CD4-positive, alpha-beta memory T cell (primary cell): ENCODE results near the gene CTSD. TPM values are rescaled to one million over a fixed set of nuclear protein-coding genes. Genes with fewer than 3 reads are reported as not detected.
"Not testable (repeated sequence)": the region's sequence is repeated elsewhere in the genome, so short reads cannot be mapped to it uniquely, and the experiment has no call there.

Source experiments
- CTCF ChIA-PET: fragments of 350-600 bp; sonication (Branson Sonifier 250); formaldehyde crosslinking; loops from one replicate; lab custom pipeline; 2021; ENCODE audit warnings: inconsistent platforms; ENCODE audit not compliant: partially characterized antibody; lab: Charles Lee
- POLR2A ChIA-PET: fragments of 350-600 bp; sonication (Branson Sonifier 250); formaldehyde crosslinking; loops from one replicate; lab custom pipeline; 2021; ENCODE audit not compliant: partially characterized antibody; lab: Charles Lee
- DNase-seq, 5 donors: peaks; one replicate each; pipeline versions ENCODE4 v3.0.0 to v3.0.0-alpha.2; 2020 to 2022; ENCODE audit warnings: mixed read lengths in 1 of 5
- H3K27ac ChIP-seq: one replicate; pipeline ENCODE4 v1.7.0; 2013; ENCODE audit warnings: low read depth, low read length
- H3K27me3 ChIP-seq: 2 replicates; pipeline ENCODE4 v1.7.0; 2013; ENCODE audit warnings: mild to moderate bottlenecking, low read length, moderate library complexity; ENCODE audit not compliant: insufficient read depth
- H3K36me3 ChIP-seq: 2 replicates; pipeline ENCODE4 v1.7.0; 2013; ENCODE audit warnings: mild to moderate bottlenecking, low read length, moderate library complexity; ENCODE audit not compliant: insufficient read depth
- H3K4me1 ChIP-seq: 2 replicates; pipeline ENCODE4 v1.7.0; 2013; ENCODE audit warnings: mild to moderate bottlenecking, low read length, moderate library complexity; ENCODE audit not compliant: insufficient read depth
- H3K4me3 ChIP-seq, 2 donors: one replicate each; pipeline ENCODE4 v1.7.0; 2013; ENCODE audit warnings: low read length in 2 of 2, mild to moderate bottlenecking in 1 of 2
- H3K9me3 ChIP-seq, 2 donors: one replicate each; pipeline ENCODE4 v1.7.0; 2013; ENCODE audit warnings: low read length in 2 of 2, control low read depth in 1 of 2; ENCODE audit not compliant: control insufficient read depth in 1 of 2
- H3K27ac Mint-ChIP-seq, 7 donors: one replicate each; pipeline ENCODE4 v1.8.0; 2020 to 2021; ENCODE audit warnings: mixed read lengths in 7 of 7, mild to moderate bottlenecking in 6 of 7, inconsistent platforms in 3 of 7, moderate library complexity in 3 of 7
- H3K27me3 Mint-ChIP-seq, 2 donors: one replicate each; pipeline ENCODE4 v1.8.0; 2020 to 2021; ENCODE audit warnings: mixed read lengths in 2 of 2
- H3K36me3 Mint-ChIP-seq, 2 donors: one replicate each; pipeline ENCODE4 v1.8.0; 2020 to 2021; ENCODE audit warnings: mixed read lengths in 2 of 2, inconsistent platforms in 1 of 2, mild to moderate bottlenecking in 1 of 2
- H3K4me1 Mint-ChIP-seq, 4 donors: one replicate each; pipeline ENCODE4 v1.8.0; 2020 to 2021; ENCODE audit warnings: mixed read lengths in 4 of 4, mild to moderate bottlenecking in 1 of 4
- H3K4me3 Mint-ChIP-seq, 8 donors: one replicate each; pipeline ENCODE4 v1.8.0; 2020 to 2021; ENCODE audit warnings: mixed read lengths in 8 of 8, mild to moderate bottlenecking in 7 of 8, moderate library complexity in 6 of 8, inconsistent platforms in 3 of 8
- H3K9me3 Mint-ChIP-seq, 8 donors: one replicate each; pipeline ENCODE4 v1.8.0; 2020 to 2021; ENCODE audit warnings: mixed read lengths in 8 of 8, mild to moderate bottlenecking in 5 of 8, inconsistent platforms in 3 of 8, moderate library complexity in 1 of 8
- intact Hi-C: fragments of 100-400 bp; cut with micrococcal nuclease; formaldehyde crosslinking; loops from one replicate; pipeline ENCODE4 v1.15.1; 2023
- polyA plus RNA-seq, 2 donors: library from polyadenylated mRNA; unstranded; fragments of 300-500 nt; fragmentation: Illumina TruSeq; gene quantifications; one replicate each; pipeline ENCODE4 v1.2.3, GENCODE V29; 2021
- total RNA-seq, 2 experiments: library from RNA; stranded (reverse); gene quantifications; one replicate each; pipeline ENCODE4 v1.2.3, GENCODE V29; 2021

CTSD gene
- total and polyA plus RNA-seq, 4 experiments from 2014 or later, result 122 to 214 (median 171) TPM

- no peaks in the 10 kb centered on the region for H3K27me3 Mint-ChIP-seq
- intact Hi-C loops, result no loop called here
- H3K4me1 ChIP-seq, result peaks cover 19% of the 10 kb centered on the region
- H3K4me3 ChIP-seq, result no peak overlapping the region
- H3K9me3 Mint-ChIP-seq, result no peaks in the 10 kb centered on the region
- H3K4me3 Mint-ChIP-seq, result peak overlapping the region in 2 of 8 donors; percentile 13 to 87
- ChIA-PET POLR2A (interaction anchor here (0.6 to 1.4 kb wide), 3 partner anchors 14 to 323 kb away, joined by 3 to 4 read pairs (median 3); partner anchors contain the start of gene LSP1), CTCF (interaction anchor here (1.1 to 3.8 kb wide), 4 partner anchors 14 to 111 kb away, joined by 4 to 26 read pairs (median 7); no protein-coding TSS in a partner anchor)
- no peaks in the 10 kb centered on the region for H3K36me3 ChIP-seq
- no peaks in the 10 kb centered on the region for H3K27me3 ChIP-seq
- peak overlapping the region in 3 of 7 donors; percentile 28 to 85 (median 56) for H3K27ac Mint-ChIP-seq
- no peaks in the 10 kb centered on the region for H3K36me3 Mint-ChIP-seq
- no peak overlapping the region for H3K27ac ChIP-seq
- no peaks in the 10 kb centered on the region for H3K9me3 ChIP-seq
- H3K4me1 Mint-ChIP-seq, result peaks cover 8 to 23% (median 15%) of the 10 kb centered on the region in 4 donors
- no peak for DNase-seq
Measured at GRCh38 chr11:1771700-1772099, 8.0 kb upstream of the CTSD start.

DNA sequence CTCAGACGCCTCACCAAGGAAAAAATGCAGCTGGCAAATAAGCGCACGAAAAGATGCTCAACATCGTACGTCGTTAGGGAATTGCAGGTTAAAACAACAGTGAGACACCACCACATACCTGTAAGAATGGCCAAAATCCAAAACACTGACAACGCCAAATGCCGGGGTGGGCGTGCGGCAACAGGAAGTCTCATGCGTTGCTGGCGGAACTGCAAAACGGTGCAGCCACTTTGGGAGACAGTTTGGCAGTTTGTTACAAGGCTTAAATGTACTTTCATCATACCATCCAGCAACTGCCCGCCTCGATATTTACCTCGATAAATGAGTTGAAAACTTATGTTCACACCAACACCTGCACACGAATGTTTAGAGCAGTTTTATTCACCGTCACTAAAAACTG lies 7.5 kb upstream of the CTSD start:
- H3K27ac Mint-ChIP-seq, result no peak overlapping the region
- H3K27me3 Mint-ChIP-seq, result no peaks in the 10 kb centered on the region
- no peaks in the 10 kb centered on the region for H3K9me3 ChIP-seq
- H3K4me3 Mint-ChIP-seq, result no peak overlapping the region
- no peaks in the 10 kb centered on the region for H3K27me3 ChIP-seq
- H3K36me3 Mint-ChIP-seq, result no peaks in the 10 kb centered on the region
- no peaks in the 10 kb centered on the region for H3K36me3 ChIP-seq
- intact Hi-C loops, result no loop called here
- DNase-seq, result no peak
- H3K4me3 ChIP-seq, result no peak overlapping the region
- peaks cover 8 to 23% (median 15%) of the 10 kb centered on the region in 4 donors for H3K4me1 Mint-ChIP-seq
- CTCF ChIA-PET, result interaction anchor here (1.1 to 3.8 kb wide), 4 partner anchors 14 to 111 kb away, joined by 4 to 26 read pairs (median 7); no protein-coding TSS in a partner anchor
- H3K4me1 ChIP-seq, result peaks cover 19% of the 10 kb centered on the region
- H3K27ac ChIP-seq, result no peak overlapping the region
- POLR2A ChIA-PET, result interaction anchor here (0.6 kb wide), 2 partner anchors 14 to 324 kb away, joined by 3 to 4 read pairs; no protein-coding TSS in a partner anchor
- no peaks in the 10 kb centered on the region for H3K9me3 Mint-ChIP-seq

DNA sequence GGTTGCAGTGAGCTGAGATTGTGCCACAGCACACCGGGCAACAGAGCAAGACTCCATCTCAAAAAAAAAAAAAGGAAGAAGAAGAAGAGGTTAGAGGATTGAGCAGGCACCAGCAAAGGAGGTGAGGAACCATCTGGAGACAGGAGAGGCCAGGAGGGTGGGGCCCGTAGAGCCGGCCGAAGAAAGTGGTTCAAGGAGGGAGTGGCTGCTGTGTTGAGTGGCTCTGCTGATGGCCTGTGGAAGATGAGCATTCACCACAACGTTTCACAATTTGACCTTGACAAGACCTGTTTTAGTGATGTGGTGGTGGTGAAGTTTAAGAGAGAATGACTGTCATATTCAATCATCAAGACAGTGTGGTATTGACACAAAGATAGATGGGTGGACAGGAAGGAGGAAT lies 6.8 kb upstream of the CTSD start:
- DNase-seq, result no peak
- no peaks in the 10 kb centered on the region for H3K36me3 ChIP-seq
- no peaks in the 10 kb centered on the region for H3K36me3 Mint-ChIP-seq
- peaks cover 19% of the 10 kb centered on the region for H3K4me1 ChIP-seq
- H3K4me1 Mint-ChIP-seq, result peaks cover 8 to 23% (median 15%) of the 10 kb centered on the region in 4 donors
- no peaks in the 10 kb centered on the region for H3K9me3 Mint-ChIP-seq
- no peaks in the 10 kb centered on the region for H3K27me3 Mint-ChIP-seq
- no peaks in the 10 kb centered on the region for H3K27me3 ChIP-seq
- ChIA-PET POLR2A (no interaction called here), CTCF (interaction anchor here (1.5 kb wide), 1 partner anchor 62 kb away, joined by 4 read pairs; no protein-coding TSS in a partner anchor)
- H3K27ac ChIP-seq, result no peak overlapping the region
- no peak overlapping the region for H3K4me3 ChIP-seq
- intact Hi-C loops, result no loop called here
- H3K27ac Mint-ChIP-seq, result peak overlapping the region in 2 of 7 donors; percentile 13 to 42
- no peaks in the 10 kb centered on the region for H3K9me3 ChIP-seq
- H3K4me3 Mint-ChIP-seq, result no peak overlapping the region

- no peak for DNase-seq
- H3K27me3 Mint-ChIP-seq, result no peaks in the 10 kb centered on the region
- Histone ChIP-seq H3K4me1 (peaks cover 19% of the 10 kb centered on the region), H3K27me3 (no peaks in the 10 kb centered on the region), H3K36me3 (no peaks in the 10 kb centered on the region), H3K27ac (no peak overlapping the region), H3K9me3 (no peaks in the 10 kb centered on the region), H3K4me3 (no peak overlapping the region)
- ChIA-PET CTCF (interaction anchor here (1.5 to 1.8 kb wide), 2 partner anchors 63 to 76 kb away, joined by 4 to 6 read pairs; no protein-coding TSS in a partner anchor), POLR2A (no interaction called here)
- H3K4me3 Mint-ChIP-seq, result no peak overlapping the region
- H3K36me3 Mint-ChIP-seq, result no peaks in the 10 kb centered on the region
- peaks cover 8 to 23% (median 15%) of the 10 kb centered on the region in 4 donors for H3K4me1 Mint-ChIP-seq
- H3K27ac Mint-ChIP-seq, result peak overlapping the region in 1 of 7 donors; percentile 13
- intact Hi-C loops, result no loop called here
- H3K9me3 Mint-ChIP-seq, result no peaks in the 10 kb centered on the region
Measured at GRCh38 chr11:1770061-1770460, 6.3 kb upstream of the CTSD start.

DNA sequence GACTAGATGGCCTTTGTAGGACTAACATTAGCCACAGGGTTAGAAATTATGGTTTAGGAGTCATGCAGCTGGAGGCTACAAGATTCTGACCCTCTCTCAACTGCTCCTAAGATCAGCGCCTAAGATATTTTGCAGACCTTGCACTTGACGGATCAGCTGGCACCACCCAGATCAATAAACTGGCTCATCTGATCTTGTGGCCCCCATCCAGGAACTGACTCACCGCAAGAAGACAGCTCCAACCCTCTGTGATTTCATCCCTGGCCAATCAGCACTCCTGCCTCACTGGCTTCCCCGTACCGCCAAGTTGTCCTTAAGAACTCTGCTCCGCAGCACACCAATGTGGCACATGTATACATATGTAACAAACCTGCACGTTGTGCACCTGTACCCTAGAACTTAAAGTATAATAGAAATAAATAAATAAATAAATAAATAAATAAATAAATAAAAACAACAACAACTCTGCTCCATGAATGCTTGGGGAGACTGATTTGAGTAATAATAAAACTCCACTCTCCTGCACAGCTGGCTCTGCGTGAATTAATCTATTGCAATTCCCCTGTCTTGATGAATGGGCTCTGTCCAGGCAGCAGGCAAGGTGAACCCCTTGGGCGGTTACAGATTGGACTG lies 5.7 kb upstream of the CTSD start:
- peaks cover 8 to 26% (median 17%) of the 10 kb centered on the region in 4 donors for H3K4me1 Mint-ChIP-seq
- H3K36me3 Mint-ChIP-seq, H3K27me3 ChIP-seq, H3K27me3 Mint-ChIP-seq, H3K4me3 Mint-ChIP-seq, H3K4me3 ChIP-seq, H3K9me3 Mint-ChIP-seq, intact Hi-C loops, H3K9me3 ChIP-seq, DNase-seq, H3K27ac ChIP-seq, H3K36me3 ChIP-seq: not testable (repeated sequence)
- peaks cover 22% of the 10 kb centered on the region for H3K4me1 ChIP-seq
- H3K27ac Mint-ChIP-seq, result peak overlapping the region in 2 of 7 donors; percentile 11 to 65
- CTCF ChIA-PET, result interaction anchor here (1.2 to 1.8 kb wide), 3 partner anchors 22 to 76 kb away, joined by 3 to 6 read pairs (median 4); no protein-coding TSS in a partner anchor
- POLR2A ChIA-PET, result interaction anchor here (0.9 kb wide), 1 partner anchor 12 kb away, joined by 3 read pairs; no protein-coding TSS in a partner anchor

GRCh38 chr11:1768141-1768469 lies 4.4 kb upstream of the CTSD start:
- no peak overlapping the region for H3K4me3 Mint-ChIP-seq
- ChIA-PET CTCF (interaction anchor here (1.2 kb wide), 1 partner anchor 23 kb away, joined by 3 read pairs; no protein-coding TSS in a partner anchor), POLR2A (no interaction called here)
- H3K4me1 ChIP-seq, result peaks cover 23% of the 10 kb centered on the region
- no peaks in the 10 kb centered on the region for H3K9me3 Mint-ChIP-seq
- intact Hi-C loops, result no loop called here
- H3K27ac ChIP-seq, result no peak overlapping the region
- H3K27me3 ChIP-seq, result no peaks in the 10 kb centered on the region
- no peaks in the 10 kb centered on the region for H3K9me3 ChIP-seq
- peaks cover 9 to 19% (median 16%) of the 10 kb centered on the region in 4 donors for H3K4me1 Mint-ChIP-seq
- no peaks in the 10 kb centered on the region for H3K36me3 ChIP-seq
- no peaks in the 10 kb centered on the region for H3K27me3 Mint-ChIP-seq
- no peaks in the 10 kb centered on the region for H3K36me3 Mint-ChIP-seq
- H3K27ac Mint-ChIP-seq, result no peak overlapping the region
- H3K4me3 ChIP-seq, result no peak overlapping the region
- peak in 1 of 5 donors; percentile 17 for DNase-seq

DNA sequence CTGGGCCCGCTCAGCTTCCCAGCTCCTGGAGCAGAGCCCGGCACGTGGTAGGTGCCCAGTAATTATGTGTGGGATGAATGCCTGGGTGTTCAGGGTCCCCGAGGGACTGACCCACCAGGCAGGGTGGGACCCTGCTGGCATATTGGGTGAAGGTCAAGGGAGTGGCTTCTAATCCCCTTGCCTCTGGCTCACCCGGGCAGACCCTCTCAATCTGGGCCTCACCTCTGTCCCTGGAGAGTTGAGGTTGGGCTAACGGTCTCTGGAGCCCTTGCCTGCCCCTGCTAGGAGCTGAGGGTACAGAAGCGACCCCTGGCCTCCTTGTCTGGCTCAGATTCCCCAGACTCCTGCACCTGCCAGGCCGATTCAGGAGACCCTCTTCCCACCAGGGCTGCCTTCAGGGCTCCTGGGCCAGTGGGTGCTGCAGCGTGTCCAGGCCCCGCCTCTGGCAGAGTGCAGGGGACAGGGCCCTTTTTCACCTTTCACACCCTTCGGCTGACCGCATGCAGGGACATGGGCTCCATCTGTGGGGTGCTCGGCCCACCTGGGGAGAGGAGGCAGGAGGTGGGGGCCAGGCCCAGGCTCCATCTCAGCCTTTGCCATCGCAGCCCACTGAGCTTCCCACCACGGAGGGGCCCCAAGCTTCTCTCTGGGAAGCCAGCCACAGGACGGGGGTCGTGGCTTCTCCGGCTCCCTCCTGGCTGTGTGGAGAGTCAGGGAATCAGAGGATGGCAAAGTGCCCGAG lies 3.8 kb upstream of the CTSD start:
- Histone ChIP-seq H3K36me3 (no peaks in the 10 kb centered on the region), H3K4me1 (peaks cover 24% of the 10 kb centered on the region), H3K27ac (no peak overlapping the region), H3K27me3 (no peaks in the 10 kb centered on the region), H3K9me3 (no peaks in the 10 kb centered on the region), H3K4me3 (no peak overlapping the region)
- no peaks in the 10 kb centered on the region for H3K9me3 Mint-ChIP-seq
- H3K36me3 Mint-ChIP-seq, result peaks cover 0 to under 1% of the 10 kb centered on the region in 2 donors
- POLR2A ChIA-PET, result no interaction called here
- H3K4me1 Mint-ChIP-seq, result peaks cover 11 to 20% (median 16%) of the 10 kb centered on the region in 4 donors
- CTCF ChIA-PET, result no interaction called here
- H3K4me3 Mint-ChIP-seq, result no peak overlapping the region
- H3K27me3 Mint-ChIP-seq, result no peaks in the 10 kb centered on the region
- peak in 1 of 5 donors; percentile 31 for DNase-seq
- no peak overlapping the region for H3K27ac Mint-ChIP-seq
- intact Hi-C loops, result no loop called here
